Hematopoietic multipotent progenitor cell treated with erythropoietin and hydrocortisone succinate and interleukin-3 and kit ligand, for 6 days (in vitro differentiated cells): ENCODE data around the gene MED9.
A peak's percentile ranks its signal among the peaks of the same experiment; 100 is the strongest.

ENCODE experiments used
- DNase-seq: peaks from one replicate; pipeline ENCODE4 v3.0.0-alpha.2; 2015

MED9 gene

DNA sequence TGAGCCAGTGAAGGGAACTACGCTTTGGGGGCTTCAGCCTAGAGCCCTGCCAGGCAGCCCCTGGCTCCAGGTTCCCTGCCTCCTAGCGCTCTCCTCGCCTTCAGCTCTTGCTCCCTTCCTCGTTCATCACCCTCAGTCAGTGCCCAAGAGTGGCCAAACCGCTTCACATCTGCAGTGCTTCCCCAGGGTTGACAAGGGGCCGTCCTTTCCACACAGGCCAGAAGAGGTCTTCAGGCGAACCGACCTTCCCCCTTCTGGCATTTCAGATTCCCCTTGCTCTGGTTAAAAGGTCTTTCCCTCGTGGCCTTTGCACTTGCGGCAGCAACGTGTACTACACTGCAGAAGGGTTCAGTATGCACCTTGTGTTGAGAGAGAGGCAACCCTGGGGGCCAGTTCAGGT lies 15.3 kb downstream of the MED9 start:
- DNase-seq, result no peak

DNA sequence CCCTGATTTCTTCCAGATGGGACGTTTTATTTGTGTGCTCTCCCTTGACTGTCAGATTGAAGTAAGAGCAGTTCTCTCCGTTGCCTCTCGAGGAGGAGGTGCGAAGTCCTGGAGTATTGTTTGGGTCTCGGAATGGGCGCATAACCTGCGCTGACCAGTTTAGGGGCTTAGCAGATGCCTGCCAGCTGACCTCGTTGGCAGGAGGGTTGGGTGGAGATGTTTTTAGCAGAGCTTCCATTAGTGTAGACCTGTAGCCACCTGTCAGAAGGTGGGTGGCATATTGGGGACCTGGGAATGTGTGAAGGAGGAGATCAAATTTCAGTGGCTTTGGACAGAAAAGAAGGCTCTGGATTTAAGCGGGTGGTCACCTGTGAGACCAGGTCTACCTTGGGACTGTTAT lies 15.8 kb downstream of the MED9 start:
- no peak for DNase-seq

DNA sequence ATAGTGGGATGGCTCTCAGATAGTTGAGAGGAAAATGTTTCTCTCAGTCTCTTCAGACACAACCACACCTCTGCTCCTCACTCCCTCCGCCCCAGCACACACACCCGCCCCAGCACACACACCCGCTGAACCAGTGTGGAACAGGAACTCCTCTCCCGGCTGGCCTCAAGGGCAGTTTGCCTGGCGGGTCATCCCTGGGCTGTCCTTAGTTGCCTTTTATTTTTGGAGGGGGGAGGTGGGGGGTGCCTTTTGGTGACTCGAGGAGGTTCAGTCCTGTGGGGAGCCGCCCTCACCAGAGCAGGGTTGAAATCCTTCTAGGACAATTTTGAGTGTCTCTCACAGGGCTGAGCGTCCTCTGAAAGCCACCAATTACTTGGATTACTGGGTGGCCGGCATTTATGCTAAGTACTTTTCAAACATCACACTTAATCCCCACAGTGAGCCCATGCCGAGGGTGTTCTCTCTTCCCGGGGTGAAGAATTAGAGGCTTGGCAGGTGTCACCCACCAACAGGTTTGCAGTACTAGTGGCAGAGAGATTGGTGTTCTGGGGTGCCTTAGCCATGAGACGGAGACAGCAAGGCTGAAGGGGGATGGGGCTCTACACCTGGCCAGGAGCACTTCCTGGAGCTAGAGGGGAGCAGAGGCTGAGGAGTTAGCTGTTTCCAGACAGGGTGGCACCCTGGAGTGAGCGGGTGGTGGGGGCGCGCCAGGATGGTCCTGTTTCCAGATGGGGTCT lies 16.6 kb downstream of the MED9 start:
- DNase-seq, result peak; percentile 38

DNA sequence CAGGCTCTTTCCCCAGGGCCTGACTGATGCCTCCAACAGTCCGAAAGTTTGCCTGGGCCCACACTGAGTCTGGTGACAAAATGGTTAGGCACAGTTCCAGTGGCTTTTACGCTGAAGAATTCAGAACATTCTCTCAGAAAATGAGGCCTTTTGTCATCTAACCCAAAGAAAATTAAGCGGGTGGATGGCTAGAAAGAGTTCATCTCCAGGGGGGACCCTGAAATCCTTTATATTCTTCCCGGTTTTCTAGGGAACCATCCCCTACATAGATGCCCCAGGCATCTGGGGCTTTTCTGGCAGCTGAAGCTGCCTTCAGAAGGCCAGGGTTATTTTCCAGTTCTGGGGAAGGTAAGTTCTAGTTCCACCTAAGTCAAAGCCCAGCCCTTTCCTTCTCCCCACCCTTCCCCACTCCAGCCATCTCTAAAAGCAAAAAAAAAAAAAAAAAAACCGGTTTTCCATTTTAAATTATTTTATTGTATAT lies 17.2 kb downstream of the MED9 start:
- no peak for DNase-seq

DNA sequence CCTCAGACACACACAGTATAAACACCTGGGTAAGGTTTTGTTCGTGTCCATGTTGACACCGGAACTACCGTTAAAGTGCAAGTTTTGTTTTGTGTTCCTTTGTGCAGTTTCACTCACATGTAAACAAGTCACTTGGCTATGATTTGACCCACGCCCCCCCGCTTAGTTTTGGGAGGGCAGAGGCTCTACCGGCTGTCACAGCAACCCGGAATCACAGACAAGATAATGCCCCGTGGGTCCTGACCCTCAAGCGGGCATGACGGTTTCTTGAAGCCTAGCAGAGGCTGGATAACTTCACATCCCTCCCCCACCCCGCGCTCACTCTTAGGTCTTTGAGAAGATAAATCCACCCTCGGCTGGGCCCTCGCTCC lies 17.7 kb downstream of the MED9 start:
- no peak for DNase-seq

DNA sequence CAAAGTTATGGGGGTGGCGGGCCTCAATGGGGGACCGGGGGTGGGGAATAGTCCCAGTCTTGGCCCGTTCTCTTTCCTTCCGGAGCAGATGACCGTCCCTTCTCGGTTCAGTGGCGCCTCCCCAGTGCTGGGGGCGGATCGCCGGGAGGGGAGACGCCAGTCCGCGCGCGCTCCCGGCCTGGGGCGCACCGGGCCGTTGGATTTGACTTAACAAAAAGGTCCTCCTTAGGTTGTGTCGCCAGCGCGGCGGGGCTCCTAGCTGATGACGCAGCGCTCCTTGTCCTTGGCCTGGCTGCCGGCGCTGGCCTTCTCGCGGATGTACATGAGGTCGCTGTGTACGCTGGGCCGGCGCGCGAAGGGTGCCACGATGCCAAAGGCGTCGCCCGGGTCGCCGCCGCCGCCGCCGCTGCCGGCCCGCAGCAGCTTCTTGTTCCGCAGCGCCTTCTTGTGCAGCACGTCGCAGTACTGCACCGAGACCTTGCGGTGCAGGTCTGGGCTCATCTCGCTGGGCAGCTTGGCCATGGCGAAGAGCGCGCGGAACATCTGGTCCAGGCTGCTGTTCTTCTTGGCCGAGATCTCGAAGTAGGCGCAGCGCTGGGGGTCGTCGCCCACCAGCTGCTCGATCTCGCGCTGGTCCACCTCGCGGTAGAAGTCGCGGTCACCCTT lies 18.2 kb downstream of the MED9 start:
- peak; percentile 59 for DNase-seq

DNA sequence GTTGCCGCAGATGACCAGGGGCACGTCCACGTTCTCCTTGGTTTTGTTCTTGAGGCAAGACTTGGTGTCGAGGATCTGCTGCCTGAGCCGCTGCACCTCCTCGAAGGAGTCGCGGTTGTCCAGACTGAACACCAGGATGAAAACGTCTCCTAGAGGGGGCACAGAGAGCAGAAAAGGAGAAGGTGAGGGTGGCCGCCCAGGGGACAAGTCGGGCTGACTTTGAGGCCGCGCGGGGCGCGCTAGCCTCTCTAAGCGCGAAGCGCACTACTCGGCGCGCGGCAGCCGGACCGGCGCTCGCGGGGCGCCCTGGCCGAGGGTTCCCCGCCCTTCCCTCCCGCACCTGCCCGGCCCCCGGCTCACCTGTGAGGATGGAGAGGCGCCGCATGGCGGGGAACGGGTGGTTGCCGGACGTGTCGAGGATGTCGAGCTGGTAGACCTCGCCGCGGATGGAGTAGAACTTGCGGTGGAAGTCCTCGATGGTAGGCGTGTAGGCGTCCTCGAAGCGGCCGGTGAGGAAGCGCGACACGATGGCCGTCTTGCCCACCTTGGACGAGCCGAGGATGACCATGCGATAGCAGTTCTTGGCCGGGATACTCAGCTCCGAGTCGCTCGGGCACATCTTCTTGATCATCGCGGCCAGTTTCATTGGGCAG lies 18.9 kb downstream of the MED9 start:
- DNase-seq, result peak; percentile 36

DNA sequence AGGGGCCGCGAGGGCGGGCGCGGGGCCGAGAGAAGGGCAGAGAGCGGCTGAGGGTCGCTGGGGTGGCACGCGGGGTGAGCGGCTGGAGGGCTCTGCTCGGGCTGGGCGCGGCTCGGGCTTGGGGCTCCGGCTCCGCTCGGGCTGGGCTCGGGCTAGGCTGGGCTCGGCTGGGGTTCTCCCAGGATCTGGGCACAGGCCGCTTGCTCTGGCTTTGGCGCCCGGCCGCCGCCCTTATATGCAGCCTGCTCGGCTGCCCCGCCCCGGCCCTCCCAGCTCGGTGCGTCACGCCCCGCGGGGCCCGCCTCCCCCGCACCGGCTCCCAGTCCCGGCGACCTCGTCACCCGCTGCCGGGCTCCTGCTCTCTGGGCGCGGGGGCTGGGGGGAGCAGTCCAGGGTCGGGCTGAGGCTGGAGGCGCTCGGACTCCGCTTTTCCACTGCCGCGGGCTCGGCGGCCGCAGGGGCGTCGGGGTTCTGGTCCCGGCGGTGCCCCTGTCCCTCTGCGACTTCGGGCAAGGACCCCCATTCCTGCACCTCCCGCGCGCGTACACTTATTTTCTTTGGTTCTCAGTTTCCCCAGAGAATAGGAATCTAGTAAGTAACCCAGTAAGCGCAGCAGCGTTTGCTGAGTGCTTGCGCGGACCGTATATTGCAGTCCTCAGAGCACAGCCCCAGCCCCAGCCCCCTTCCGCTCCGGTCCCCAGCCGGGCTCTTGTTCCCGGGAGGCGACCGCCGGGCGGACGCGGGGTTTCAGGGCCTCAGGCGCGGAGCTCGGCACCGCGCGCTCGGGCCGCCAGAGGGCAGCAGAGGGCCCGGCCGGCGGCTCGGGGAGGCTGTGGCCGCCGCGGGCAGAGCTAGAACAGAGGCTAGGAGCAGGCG lies 19.6 kb downstream of the MED9 start, which contains the start of gene RASD1:
RASD1 (minus strand) TSS at position 207 of the 876 bp plus-strand sequence. CDS start 214 bp downstream, outside the sequence.
- DNase-seq, result peak; percentile 89

DNA sequence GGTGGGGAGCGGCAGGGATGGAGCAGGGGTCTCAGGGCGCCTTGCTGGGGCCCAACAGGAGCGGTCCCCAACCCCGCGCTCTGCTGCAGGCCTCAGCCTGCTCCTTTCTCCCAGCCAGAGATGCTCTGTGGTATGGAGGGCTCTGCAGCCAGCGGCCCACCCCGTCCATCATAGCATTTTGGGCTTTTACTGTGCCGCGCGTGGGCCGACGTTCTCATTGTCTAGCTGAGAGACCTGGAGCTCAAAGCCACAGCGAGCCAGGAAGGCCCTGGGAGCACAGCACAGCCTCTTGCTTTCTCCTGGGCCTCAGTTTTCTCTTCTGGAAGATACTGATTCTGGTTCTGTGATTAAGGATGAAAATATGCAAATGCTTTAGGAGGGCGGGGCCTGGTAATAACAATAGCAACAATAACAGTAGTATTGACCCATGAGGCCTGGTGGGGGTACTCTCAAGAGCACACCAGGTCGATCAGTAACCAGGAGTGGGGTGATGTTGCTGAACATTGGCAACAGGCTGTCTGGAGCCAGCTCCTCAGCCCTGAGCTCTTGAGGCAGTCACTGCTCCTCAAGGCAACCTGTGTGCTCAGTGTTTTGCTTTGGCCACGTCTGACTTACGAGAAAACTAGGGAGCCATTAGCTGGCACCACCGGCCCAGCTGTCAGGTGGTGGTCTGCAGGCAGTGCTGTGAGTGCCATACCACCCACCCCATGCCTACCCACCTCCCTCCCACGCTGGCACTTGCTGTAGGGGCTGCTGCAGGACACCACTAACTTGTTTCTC lies 20.5 kb downstream of the MED9 start:
- DNase-seq, result no peak

DNA sequence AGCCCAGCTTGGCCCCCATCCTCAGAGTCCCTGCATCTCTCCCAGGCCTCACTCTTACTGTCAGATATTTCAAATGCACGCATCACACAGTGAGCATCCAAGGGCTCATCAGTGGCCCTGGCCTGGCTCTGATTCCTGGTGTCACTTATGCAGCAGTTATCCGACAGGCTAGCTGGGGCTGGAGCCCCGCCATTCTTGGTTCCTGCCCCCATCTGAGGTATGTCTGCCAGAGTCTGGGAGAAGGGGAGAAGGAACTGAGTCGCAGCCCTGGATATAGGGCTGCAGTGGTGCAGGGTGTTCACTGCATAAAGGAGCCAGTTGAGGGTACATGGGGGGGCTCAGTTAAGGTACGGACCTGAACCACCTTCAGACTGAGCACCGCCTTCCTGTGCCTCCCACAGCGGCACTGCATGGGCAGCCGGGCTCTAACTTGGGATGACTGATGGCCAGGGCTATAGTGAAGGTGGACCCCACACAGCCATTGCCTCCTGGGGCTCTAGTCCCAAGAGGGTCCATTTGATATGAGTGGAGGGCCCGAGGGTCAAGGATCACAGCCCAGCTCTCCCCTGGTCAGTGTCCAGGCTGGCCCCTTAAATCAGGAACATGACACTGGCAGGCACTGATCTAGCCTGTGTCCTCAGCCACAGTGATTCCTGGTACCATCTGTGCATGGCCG lies 21.2 kb downstream of the MED9 start:
- no peak for DNase-seq

DNA sequence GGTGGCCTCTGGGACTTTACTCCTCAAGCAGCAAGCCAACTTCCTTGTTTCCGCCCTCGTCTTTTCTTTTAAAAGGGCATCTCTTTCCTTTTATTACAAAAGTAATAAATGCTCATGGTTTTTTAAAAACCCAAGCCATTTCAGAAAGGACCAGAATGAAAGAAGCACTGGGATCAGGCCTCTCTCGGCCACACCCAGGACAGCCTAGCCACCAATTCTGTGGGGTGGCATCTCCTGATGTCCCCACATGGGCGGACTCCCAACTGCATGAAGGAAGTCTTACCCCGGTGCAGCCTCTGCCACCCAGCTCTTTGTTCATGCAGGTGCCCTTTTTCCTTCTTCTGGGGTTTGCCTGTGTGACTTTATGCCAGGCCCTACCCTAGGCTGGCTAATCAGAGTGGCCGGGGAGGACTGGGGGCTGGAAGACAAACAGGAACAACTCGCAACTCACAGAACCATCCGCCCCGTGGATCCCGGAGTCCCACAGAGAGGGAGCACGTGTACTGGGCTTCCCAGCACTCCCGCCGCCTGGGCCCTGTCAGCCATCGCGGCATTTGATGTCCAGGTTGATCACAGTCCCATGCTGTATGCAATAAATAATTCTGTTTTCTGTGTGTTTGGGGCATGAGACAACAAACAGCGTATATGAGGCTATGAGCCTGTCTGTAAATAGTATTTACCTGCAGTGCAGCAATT lies 22.0 kb downstream of the MED9 start:
- DNase-seq, result no peak

DNA sequence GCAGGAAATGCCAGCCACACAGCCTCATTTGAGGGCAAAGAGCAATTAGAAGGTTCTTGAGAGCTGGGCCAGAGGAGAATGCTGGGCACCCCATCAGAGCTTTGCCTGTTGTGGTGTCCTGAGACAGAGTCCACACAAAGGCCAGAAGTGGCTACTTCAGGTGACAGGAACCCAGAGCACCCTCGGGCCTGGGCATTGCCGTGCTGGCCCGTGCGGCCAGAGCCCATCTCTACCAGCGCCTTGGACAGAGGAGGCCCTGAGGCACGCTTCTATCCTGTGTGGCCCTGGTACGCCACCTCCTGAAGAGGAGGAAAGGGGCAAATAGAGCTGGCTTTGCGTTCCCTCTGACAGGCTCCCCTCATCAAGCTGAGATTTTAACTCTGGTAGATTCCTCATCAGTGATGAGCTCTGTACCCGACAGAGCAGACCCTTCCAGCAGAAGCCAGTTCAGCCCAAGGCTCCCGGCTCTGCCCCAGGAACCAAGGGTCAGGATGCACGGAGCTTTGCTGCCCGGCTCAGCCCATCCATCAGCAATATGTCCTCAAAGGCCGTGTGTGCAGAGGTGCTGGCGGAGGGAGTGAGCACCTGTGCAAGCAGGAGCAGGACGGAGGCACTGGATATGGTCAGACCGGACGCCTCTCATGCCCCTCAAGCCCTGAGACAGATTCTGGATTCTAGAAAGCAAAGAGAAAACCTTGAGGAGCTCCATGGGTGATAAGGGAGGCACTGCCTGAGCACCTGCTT lies 22.8 kb downstream of the MED9 start:
- DNase-seq, result no peak

DNA sequence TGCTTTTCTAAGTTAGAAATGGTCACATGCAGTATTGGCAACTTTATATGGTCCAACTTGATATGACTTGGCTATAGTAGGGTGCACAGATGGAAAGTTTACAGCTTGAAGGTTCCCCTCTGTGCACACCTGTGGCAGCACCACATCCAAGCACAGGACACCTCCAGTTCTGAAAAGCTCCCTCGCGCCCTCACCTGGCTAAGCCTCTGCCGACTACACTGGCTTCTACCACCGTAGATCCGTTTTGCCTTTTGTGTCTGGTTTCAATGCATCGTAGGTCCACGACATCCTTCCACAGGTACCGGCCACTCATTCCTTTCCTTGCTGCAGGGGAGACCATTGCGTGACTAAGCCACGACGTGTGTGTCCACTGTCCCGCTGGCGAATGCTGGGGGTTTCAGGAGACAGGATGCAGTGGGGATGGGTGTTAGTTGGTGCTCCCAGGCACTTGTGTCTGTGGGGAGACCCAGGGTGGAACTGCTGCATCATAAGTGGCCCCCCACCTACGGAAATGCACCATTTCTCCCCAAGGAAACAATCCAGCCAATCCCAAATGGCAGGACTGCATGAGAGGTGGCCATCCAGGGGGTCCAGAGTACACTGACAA lies 24.3 kb downstream of the MED9 start:
- DNase-seq, result peak; percentile 52

DNA sequence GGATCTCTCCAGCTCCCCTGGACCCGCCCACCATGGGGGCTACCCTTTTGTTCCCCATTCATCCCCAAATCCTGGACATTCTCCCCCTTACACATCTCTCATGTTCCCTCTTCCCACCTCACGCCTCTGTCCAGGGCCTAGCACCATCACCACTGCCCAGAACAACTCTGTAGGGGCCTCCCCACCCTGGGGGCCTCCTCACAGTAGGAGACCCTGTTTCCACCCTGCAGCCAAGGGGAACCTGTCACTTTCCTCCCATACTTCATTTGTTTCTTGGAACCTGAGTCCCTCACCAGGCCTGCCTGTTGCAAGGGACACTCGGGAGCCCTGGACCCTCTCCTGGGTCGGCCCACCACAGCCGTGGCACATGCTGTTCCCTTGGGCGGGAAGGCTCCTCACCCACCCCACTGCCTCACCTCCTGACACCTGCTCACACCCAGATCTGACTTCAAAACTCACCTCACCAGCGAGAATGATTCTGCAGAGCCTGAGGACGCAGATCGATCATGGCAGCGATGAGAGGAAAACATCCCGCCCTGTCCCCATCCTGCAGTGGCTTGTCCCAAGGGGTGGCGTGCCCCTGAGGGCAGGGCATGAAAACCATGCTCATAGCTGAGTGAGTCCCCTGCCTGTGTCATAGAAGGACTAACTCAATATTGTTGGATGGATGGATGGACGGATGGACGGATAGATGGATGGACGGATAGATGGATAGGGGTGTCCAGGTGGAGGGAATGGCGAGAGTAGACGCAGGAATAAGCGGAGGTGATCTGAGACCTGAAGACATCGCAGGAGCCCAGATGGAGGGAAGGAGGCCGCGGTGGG lies 26.2 kb downstream of the MED9 start:
- no peak for DNase-seq

DNA sequence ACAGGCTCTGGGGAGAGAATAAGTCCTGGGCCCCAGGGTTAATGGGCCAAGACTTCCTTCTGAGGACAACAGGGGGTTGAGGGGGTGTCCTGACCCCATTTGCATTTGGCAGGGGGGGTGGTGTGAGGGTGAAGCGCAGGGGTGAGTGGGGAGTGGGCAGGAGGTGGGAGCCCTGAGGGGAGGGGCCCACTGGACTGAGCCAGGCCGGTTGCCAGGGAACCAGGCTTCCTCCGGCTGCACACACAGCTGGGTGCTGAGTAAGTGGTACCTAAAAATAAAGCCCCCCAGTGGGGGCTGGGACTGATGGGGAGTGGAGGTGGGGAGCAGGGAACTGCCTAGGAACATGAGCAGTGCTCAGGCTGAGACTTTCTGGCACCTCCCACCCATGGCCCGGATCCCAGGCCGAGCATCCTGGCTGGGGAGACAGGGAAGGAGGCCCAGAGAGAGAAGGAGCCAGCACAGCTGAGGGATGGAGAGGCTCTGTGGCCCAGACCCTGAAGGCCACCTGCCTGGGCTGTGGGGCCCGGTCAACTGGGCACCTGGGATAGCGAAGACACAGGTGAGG lies 26.8 kb downstream of the MED9 start:
- DNase-seq, result no peak

DNA sequence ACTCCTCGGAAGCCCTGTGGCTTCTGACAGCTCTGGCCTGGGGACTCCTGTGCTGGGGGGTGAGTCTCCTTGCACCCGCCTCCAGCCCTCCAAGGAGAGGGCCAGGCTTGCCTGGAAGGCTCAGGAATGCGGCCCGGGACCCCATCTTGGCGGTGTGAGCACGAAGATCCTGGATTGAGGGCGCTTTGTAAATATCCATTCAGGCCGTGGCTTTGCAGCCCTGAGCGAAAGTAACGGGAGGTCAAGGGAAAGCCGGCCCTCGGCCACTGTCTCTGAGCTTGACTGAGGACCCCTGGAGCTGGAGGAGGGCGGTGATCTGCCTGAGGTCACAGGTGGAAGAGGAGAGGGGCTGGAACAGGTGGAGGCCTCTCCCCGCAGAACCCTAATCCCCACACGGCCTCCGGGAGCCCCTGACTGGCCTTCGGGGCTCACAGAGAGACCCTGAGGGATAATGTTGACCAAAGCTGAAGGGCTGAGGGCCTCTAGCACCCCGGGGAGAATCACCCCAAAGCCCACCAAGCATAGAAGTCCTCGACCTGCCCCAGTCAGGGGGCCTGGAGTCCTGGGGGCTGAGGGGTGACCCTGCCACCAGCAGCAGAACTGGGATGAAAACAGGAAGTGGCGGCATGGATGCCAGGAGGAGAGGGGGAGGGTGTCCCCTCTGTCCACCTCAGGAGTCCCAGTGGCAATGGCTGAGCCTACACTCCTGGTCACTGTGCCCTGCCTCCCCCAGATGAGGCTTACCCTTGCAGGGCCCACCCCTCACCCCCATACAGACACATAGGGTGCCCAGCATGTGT lies 27.7 kb downstream of the MED9 start:
- no peak for DNase-seq

DNA sequence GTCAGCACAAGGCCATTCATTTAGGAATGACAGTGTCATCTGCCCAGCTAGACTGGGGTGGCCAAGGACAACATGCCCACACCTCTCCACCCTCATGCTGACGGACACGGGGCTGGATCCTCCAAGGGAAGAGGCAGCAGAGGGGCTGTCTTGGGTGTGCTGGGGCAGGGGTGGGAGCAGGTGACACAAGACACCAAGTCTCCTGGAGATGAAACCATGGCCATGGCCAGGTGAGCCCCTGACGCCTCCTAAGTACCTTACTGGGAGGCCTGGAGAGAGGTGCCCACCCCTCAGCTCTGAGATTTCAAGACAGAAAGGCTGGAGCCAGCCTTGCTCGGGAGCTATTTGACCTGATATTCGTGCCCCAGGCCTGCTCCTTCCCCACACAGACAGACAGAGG lies 28.4 kb downstream of the MED9 start:
- DNase-seq, result no peak
